BJ (cell line): ENCODE measurements around the gene TRIML2. TPM values are rescaled to one million over a fixed set of nuclear protein-coding genes. Genes with fewer than 3 reads are reported as not detected.

ENCODE experiments used
- CTCF ChIA-PET: fragments of 350-600 bp; formaldehyde crosslinking; extraction: SDS; loops from one replicate; lab custom pipeline; 2021; ENCODE audit warnings: antibody characterized with exemption, inconsistent platforms; lab: Yijun Ruan, JAX
- POLR2A ChIA-PET: fragments of 300-600 bp; sonication (Branson Sonifier 250); formaldehyde crosslinking; extraction: SDS; loops from one replicate; lab custom pipeline; 2021; ENCODE audit warnings: antibody characterized with exemption; lab: Charles Lee
- DNase-seq: peaks from one replicate; pipeline ENCODE4 v3.0.0-alpha.2; 2011; ENCODE audit warnings: low read depth
- H3K27me3 ChIP-seq: 2 replicates; pipeline ENCODE4 v1.6.0; 2011; ENCODE audit warnings: low read length; ENCODE audit not compliant: control insufficient read depth, insufficient read depth
- H3K36me3 ChIP-seq: 2 replicates; pipeline ENCODE4 v1.5.1; 2011; ENCODE audit warnings: low read length; ENCODE audit not compliant: control insufficient read depth, insufficient read depth
- H3K4me3 ChIP-seq: 2 replicates; pipeline ENCODE4 v1.5.1; 2011; ENCODE audit warnings: low read depth, mild to moderate bottlenecking, control low read depth, low read length
- polyA plus RNA-seq: library from polyadenylated mRNA; depleted of rRNA; stranded (reverse); fragments of >200 nt; gene quantifications from 2 replicates; pipeline ENCODE4 v1.2.3, GENCODE V29; 2011
- TF ChIP-seq, protein P1 (sequence below): IDR thresholded peaks from 2 replicates; pipeline ENCODE4 v1.5.1; 2011; ENCODE audit warnings: low read depth, mild to moderate bottlenecking, control low read depth, inconsistent platforms, low read length, moderate library complexity; ENCODE audit not compliant: insufficient read depth

Gene TRIML2
- polyA plus RNA-seq, 1 experiment, result not detected

DNA sequence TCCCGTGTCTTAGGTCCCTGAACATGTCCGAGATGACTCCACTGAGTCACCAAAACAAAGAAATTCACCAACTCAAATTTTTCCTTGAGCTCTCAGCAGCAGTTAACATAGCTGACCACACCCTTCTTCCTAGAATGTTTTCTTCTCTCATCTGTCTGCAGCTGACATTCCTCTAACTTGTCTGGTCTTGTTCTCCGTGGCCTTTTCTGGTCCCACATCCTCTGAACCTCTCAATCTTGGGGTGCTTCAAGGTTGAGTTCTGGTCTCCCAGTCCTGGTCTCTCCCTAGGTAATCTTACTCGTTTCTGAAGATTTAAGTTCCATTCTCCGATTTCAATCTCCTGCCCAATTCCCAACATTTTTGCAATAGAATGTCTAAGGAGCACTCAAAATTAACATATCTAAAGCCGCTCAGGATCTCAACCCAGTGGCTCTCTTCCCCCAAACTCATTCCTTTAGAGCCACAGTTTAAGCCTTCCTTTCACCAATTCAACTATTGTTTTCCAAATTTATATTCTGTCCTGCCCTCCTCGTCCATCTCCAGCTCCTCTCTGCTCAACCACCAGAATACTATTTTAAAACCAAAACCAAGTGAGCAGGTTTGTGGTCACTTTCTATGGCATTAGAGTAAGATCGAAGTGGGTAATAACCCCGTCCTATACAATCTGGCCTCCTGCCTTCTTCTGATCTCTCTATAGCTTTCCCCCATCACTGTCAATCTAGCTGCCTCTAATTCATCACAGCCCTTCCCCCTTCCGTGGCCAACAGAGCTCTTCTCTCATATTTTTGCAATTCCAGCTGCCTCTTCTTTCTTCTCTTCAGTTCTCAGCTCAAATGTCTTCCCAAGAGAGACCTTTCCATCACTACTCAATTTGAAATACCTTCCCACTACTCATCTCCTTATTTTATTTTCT, 1.2 kb downstream of the TRIML2 start:
- peak; percentile 26 for DNase-seq
- CTCF ChIA-PET, result no interaction called here
- POLR2A ChIA-PET, result no interaction called here

DNA sequence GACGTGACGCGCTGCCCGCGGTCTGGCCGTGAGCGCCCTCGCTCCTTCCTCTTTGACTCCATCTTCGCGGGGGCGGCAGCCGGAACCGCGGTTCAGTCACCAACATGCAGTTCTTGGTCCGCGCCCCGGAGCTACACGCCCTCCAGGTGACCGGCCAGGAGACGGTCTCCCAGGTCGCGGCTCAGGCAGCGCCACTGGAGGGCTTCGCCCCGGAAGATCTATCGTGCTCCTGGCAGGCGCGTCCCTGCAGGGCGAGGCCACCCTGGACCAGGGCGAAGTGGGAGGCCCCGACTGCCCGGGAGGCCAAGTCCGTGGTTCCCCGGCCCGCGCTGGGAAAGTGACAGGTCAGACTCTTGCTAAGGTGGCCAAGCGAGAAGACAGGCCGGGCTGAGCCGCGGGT, 2.9 kb downstream of the TRIML2 start:
- no peak overlapping the region for H3K4me3 ChIP-seq
- TF ChIP-seq, protein P1, sequence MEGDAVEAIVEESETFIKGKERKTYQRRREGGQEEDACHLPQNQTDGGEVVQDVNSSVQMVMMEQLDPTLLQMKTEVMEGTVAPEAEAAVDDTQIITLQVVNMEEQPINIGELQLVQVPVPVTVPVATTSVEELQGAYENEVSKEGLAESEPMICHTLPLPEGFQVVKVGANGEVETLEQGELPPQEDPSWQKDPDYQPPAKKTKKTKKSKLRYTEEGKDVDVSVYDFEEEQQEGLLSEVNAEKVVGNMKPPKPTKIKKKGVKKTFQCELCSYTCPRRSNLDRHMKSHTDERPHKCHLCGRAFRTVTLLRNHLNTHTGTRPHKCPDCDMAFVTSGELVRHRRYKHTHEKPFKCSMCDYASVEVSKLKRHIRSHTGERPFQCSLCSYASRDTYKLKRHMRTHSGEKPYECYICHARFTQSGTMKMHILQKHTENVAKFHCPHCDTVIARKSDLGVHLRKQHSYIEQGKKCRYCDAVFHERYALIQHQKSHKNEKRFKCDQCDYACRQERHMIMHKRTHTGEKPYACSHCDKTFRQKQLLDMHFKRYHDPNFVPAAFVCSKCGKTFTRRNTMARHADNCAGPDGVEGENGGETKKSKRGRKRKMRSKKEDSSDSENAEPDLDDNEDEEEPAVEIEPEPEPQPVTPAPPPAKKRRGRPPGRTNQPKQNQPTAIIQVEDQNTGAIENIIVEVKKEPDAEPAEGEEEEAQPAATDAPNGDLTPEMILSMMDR, result no peak
- ChIA-PET CTCF (no interaction called here), POLR2A (no interaction called here)
- no peaks in the 10 kb centered on the region for H3K27me3 ChIP-seq
- DNase-seq, result no peak
- H3K36me3 ChIP-seq, result no peaks in the 10 kb centered on the region

More for the DNA sequence above, 1.2 kb downstream of the TRIML2 start:
- Histone ChIP-seq H3K36me3 (no peaks in the 10 kb centered on the region), H3K4me3 (no peak overlapping the region), H3K27me3 (no peaks in the 10 kb centered on the region)
- TF ChIP-seq, protein P1, result no peak

DNA sequence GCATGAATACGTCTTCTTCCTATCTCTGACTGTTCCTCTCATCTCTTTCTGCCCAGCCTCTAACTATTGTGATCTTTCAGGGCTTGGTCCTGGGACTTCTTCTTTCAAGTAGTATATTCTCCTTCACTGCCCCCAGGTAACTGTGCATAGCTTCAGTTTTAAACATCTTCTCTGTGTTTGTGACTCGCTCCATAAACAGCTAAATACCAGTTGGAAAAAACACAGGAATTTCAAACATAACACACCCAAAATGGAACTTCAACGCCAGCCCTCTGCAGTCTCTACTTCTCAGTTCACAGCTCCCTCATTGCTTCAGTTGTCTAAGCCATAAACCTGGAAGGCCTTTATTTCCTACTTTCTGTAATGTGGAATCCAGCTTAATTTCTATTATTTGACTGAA, 16.6 kb downstream of the TRIML2 start:
- H3K36me3 ChIP-seq, result no peaks in the 10 kb centered on the region
- CTCF ChIA-PET, result no interaction called here
- POLR2A ChIA-PET, result no interaction called here
- no peak overlapping the region for H3K4me3 ChIP-seq
- TF ChIP-seq, protein P1, result no peak
- DNase-seq, result peak; percentile 6
- H3K27me3 ChIP-seq, result no peaks in the 10 kb centered on the region

DNA sequence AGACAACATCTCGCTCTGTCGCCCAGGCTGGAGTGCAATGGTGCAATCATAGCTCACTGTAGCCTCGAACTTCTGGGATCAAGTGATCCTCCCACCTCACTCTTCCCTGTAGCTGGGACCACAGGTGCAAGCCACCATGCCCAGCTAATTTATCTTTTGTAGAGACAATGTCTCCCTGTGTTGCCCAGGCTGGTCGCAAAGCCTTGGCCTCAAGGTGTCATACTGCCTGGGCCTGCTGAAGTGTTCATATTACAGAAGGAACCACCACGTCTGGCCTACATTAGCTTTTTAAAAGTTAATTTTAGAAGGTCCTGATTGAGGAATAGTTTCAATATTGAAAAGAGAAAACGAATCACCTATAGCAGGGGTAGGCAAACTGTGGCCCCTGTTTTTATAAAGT, 22.5 kb downstream of the TRIML2 start:
- ChIA-PET CTCF (no interaction called here), POLR2A (no interaction called here)
- no peaks in the 10 kb centered on the region for H3K27me3 ChIP-seq
- TF ChIP-seq, protein P1, result no peak
- no peak overlapping the region for H3K4me3 ChIP-seq
- H3K36me3 ChIP-seq, result no peaks in the 10 kb centered on the region
- no peak for DNase-seq

GRCh38 chr4:188082796-188083195, 26.6 kb downstream of the TRIML2 start:
- TF ChIP-seq, protein P1, result no peak
- Histone ChIP-seq H3K36me3 (no peaks in the 10 kb centered on the region), H3K4me3 (no peak overlapping the region), H3K27me3 (no peaks in the 10 kb centered on the region)
- DNase-seq, result no peak
- POLR2A ChIA-PET, result no interaction called here
- CTCF ChIA-PET, result no interaction called here
